GM12873 (cell line): ENCODE data around the gene ARPP21.

Source experiments
- TF ChIP-seq, protein P1 (sequence below): IDR thresholded peaks from 2 replicates; pipeline ENCODE4 v1.5.1; 2012; ENCODE audit warnings: low read depth, mild to moderate bottlenecking, moderate library complexity, low read length, control low read depth; ENCODE audit not compliant: insufficient read depth; ENCODE audit errors: missing control alignments

Gene ARPP21

DNA sequence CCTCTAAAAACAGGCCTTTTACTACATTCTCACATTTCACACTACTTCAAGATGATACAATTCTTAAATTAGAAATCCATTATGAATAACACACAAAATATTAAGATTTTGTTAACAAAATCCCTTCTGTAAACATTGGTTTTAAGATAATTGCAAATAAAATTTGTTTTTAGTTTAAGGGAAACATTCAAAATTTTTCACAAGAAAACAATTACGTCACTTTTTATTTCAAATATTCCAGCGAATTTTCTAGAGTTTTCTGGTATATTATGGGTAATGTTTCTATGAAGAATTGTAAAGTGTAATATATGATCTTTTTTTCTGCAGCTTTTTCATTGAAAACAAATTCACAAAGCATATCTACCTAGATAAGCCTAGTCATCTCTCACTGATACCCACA lies 5.9 kb downstream of the ARPP21 start:
- TF ChIP-seq, protein P1, sequence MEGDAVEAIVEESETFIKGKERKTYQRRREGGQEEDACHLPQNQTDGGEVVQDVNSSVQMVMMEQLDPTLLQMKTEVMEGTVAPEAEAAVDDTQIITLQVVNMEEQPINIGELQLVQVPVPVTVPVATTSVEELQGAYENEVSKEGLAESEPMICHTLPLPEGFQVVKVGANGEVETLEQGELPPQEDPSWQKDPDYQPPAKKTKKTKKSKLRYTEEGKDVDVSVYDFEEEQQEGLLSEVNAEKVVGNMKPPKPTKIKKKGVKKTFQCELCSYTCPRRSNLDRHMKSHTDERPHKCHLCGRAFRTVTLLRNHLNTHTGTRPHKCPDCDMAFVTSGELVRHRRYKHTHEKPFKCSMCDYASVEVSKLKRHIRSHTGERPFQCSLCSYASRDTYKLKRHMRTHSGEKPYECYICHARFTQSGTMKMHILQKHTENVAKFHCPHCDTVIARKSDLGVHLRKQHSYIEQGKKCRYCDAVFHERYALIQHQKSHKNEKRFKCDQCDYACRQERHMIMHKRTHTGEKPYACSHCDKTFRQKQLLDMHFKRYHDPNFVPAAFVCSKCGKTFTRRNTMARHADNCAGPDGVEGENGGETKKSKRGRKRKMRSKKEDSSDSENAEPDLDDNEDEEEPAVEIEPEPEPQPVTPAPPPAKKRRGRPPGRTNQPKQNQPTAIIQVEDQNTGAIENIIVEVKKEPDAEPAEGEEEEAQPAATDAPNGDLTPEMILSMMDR: no peak

DNA sequence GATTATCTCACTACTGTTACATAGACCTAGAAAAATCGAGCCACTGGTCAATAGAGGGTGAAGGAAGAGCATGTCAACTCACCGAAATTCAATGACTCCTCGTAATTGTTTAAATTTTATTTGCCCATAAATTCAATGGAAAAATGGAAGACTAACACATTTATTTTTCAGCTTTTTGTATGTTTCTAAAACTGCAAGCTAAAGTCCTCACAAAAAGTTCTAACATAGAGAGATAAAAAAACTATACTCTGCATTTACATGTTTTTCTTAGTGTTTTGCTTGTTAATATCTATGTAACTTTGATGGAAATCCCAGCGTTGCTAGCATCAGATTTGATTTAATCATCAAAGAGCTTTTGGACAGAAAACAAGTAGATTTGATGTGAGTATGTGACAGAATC lies 6.8 kb downstream of the ARPP21 start:
- TF ChIP-seq, protein P1: no peak

DNA sequence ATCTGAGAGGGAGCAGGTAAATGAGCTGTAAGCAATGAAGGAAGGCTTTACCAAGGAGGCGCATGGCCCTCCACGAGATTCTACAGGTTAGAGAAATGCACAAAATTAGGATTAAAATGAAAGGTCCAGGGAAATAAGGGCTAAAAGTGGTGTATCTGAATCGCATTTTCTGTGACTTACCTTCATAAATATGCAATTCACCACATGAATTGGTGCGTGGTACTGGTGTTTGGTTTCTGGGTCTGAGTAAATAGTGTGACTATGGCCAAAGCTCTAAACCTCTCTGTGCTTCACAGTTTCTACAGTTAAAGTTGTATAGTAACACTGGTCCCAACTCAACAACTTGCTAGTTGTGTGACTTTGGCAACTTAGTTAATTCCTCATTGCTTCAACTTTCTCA lies 8.1 kb downstream of the ARPP21 start:
- TF ChIP-seq, protein P1: no peak

DNA sequence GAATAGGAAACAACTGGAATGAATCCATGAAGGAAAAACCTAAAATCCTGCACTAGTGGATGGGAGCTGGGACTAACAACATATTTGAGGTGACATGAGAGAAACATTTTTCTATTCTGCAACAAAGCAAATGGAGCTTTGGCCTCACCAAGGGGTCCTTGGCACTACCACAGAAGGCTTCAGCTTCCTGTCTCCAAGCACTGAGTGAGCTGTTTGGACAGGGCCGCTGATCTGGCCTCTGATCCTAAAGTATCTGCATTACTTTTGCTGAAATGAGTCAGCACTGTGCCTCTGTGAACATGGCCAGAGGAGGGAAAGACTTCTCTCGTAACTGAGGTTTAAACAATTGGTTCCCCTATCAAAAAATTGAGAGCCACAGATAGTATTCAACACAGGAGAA lies 9.0 kb downstream of the ARPP21 start:
- TF ChIP-seq, protein P1: no peak

DNA sequence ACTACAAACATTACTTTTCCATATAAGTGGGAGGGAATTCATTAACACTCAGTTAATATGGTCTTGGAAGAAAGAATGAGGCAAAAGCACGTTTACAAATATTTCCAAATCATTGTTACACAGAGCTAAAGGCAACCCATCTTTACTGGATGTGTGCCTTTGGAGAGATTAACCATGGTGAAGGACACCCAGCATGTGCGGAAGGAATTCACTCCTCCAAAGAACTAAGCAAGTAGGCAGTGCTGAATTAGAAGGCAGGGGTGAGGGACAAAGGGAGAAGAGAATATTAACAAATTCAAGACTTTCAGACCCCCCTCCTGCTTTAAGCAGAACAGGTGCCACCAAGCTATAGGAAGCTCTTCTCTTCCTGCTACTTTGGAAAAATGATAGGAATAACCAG lies 10.1 kb downstream of the ARPP21 start:
- TF ChIP-seq, protein P1: no peak

DNA sequence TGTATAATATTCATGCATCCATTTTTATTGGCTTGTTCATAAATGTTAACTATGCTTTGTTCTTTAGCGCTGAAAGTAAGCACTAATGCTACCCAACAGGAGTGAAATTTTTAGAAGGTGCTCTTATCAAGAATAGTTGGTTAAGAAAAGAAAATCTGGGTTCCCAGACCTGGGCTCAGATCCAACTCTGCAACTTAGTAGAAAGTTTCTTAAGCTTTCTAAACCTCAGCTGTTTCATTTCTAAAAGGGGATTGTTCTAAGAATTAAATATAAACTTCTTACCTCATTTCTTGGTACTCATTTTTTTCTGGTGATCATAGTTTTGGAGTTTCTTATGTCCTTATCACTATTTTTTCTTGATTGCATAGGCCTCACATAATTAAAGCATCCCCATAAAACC lies 12.1 kb downstream of the ARPP21 start:
- TF ChIP-seq, protein P1: no peak

DNA sequence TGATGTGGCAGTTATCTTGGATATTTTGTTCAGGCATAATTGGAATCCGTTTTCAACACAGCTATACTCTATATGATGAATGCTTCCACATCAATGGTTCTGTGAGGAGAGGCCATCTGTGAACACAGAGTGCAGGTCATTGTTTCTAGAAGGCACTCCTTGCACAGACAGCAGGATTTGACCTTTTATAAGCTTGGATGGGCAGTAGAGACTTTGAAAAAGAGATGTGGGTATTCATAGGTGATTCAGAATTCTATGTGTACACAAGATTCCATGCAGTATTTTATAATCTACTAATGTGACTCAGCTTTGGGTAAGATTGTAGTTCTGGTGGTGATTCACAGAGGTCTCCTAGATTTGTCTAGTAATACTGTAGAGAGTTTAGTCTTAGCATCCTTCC lies 12.5 kb downstream of the ARPP21 start:
- TF ChIP-seq, protein P1: no peak

DNA sequence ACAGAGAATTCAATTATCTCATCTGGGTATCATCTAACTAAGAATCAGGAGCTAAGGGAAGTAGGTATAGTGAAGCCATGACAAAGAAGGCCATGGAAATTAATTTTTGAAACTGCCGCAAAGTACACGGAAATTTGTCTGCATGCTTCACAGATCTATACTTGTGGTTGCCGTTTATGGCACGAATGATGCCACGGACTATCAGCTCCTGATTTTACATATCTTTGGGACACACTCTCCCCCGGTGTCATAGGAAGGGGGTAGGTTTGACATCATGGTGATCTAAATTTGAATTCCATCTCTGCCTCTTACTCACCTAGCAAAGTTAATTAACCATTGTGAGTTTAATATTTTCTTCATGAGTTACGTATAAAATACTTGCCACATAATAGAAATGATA lies 14.0 kb downstream of the ARPP21 start:
- TF ChIP-seq, protein P1: no peak
